ENCODE results near the gene PEX7.
"Not testable (repeated sequence)": the region's sequence is repeated elsewhere in the genome, so short reads cannot be mapped to it uniquely, and the experiment has no call there.

PEX7 gene

GRCh38 chr6:136918706-136919105 is 96.3 kb downstream of the PEX7 start:
- no peak for DNase-seq

- DNase-seq = no peak
Observed at GRCh38 chr6:136920216-136920615, 97.8 kb downstream of the PEX7 start.

GRCh38 chr6:136920671-136921380 is 98.4 kb downstream of the PEX7 start:
- no peak for DNase-seq

- peak; percentile 10 for DNase-seq
Observed at GRCh38 chr6:136921381-136921935, 99.1 kb downstream of the PEX7 start.

- peak; percentile 26 for DNase-seq
Observed at GRCh38 chr6:136921936-136922684, 99.7 kb downstream of the PEX7 start, which contains the start of gene SLC35D3. SLC35D3 (plus strand) TSS chr6:136922301; CDS start chr6:136922429, 128 bp downstream.

- DNase-seq = peak; percentile 13
Observed at GRCh38 chr6:136922685-136923006, 100.3 kb downstream of the PEX7 start.

- peak; percentile 28 for DNase-seq
Observed at GRCh38 chr6:136923116-136923953, 100.9 kb downstream of the PEX7 start.

GRCh38 chr6:136923954-136924673 is 101.7 kb downstream of the PEX7 start:
- DNase-seq = no peak

GRCh38 chr6:136926383-136926782 is 104.0 kb downstream of the PEX7 start:
- no peak for DNase-seq

GRCh38 chr6:136927292-136927691 is 104.9 kb downstream of the PEX7 start:
- peak; percentile 15 for DNase-seq

- DNase-seq = no peak
Observed at GRCh38 chr6:136930528-136930927, 108.1 kb downstream of the PEX7 start.

- DNase-seq = no peak
Observed at GRCh38 chr6:136932599-136932998, 110.2 kb downstream of the PEX7 start.

- DNase-seq = no peak
Observed at GRCh38 chr6:136945072-136945471, 122.7 kb downstream of the PEX7 start.

- no peak for DNase-seq
Observed at GRCh38 chr6:136945711-136946121, 123.3 kb downstream of the PEX7 start.

- no peak for DNase-seq
Observed at GRCh38 chr6:136947037-136947436, 124.6 kb downstream of the PEX7 start.

- DNase-seq = not testable (repeated sequence)
Observed at GRCh38 chr6:136949957-136950356, 127.6 kb downstream of the PEX7 start.

- no peak for DNase-seq
Observed at GRCh38 chr6:136950436-136951126, 128.2 kb downstream of the PEX7 start.

- no peak for DNase-seq
Observed at GRCh38 chr6:136952714-136953260, 130.4 kb downstream of the PEX7 start.

- no peak for DNase-seq
Observed at GRCh38 chr6:136955123-136955522, 132.7 kb downstream of the PEX7 start.

- no peak for DNase-seq
Observed at GRCh38 chr6:136956590-136957544, 134.5 kb downstream of the PEX7 start.

Measured in activated naive CD4-positive, alpha-beta T cell treated with anti-CD3 and anti-CD28 coated beads, Interleukin-2, amount 50 U/mL, for 16 hours (primary cell).